Measurements from ENCODE around the gene PABPN1. TPM values are rescaled to one million over a fixed set of nuclear protein-coding genes. Genes with fewer than 3 reads are reported as not detected.

The PABPN1 gene
- total RNA-seq, 3 donors from 2014 or later, result 157 to 185 (median 157) TPM

DNA sequence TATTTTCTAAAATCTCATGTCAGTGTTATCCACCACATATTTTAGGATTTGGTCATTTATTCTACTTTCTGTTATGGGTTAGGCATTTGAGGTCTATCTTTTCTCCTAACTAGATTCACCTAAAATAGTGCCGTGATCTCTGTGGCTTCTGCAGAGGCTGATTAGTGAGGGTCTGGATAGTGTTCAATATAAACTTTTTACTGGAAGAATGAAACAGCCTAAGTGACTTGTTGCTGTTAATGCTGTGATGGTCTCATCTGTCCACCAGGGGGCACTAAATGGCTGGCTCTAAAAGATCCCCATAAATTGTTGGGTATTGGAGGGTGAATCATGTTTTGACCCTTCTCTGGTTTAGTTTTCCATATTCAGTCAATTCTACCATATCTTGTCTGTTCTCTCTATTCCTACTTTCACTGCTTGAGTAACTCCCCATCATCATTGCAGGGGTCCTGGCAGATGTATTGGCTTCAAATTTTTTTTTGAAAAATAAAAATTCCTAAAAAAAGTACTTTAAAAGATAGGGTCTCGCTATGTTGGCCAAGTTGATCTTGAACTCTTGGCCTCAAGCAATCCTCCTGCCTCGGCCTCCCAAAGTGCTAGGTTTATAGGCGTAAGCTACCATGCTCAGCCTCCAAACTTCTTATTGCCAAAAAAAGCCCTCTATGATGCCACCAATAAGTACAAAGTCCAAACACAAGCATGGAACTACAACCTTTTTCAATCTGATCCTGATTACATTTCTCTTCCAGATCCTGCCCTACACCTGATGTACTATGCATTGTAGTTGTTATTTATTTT, 6.9 kb downstream of the PABPN1 start:
- DNase-seq, result peak in 1 of 3 donors; percentile 80
- no peaks in the 10 kb centered on the region for H3K9me3 ChIP-seq
- intact Hi-C loops (cut with DNase I, micrococcal nuclease), result loop anchor here (5.0 to 10.0 kb wide), 2 partner anchors 49 to 137 kb away; partner anchors contain the start of genes CMTM5 (in 1 of the 2) and NGDN (in 1 of the 2)

DNA sequence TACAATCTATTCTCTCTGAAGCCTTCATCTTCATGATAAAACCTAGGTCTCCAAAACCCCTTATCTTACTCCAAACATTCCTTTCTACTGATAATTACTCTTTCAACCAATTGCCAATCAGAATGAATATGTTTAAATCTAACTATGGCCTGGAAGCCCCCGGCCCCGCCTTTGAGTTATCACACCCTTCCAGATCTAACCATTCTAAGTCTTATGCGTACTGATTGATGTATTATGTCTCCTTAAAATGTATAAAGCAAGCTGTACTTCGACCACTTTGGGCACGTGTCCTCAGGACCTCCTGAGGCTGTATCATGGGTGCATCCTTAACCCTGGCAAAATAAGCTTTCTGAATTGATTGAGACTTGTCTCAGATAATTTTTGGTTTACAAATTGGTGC, 14.4 kb downstream of the PABPN1 start:
- intact Hi-C loops (cut with DNase I, micrococcal nuclease), result no loop called here
- no peaks in the 10 kb centered on the region for H3K36me3 ChIP-seq (ENCODE audit: low read depth)
- no peak overlapping the region for H3K4me3 ChIP-seq
- H3K4me1 ChIP-seq (ENCODE audit: low read depth), result no peaks in the 10 kb centered on the region
- TF ChIP-seq, protein P1, sequence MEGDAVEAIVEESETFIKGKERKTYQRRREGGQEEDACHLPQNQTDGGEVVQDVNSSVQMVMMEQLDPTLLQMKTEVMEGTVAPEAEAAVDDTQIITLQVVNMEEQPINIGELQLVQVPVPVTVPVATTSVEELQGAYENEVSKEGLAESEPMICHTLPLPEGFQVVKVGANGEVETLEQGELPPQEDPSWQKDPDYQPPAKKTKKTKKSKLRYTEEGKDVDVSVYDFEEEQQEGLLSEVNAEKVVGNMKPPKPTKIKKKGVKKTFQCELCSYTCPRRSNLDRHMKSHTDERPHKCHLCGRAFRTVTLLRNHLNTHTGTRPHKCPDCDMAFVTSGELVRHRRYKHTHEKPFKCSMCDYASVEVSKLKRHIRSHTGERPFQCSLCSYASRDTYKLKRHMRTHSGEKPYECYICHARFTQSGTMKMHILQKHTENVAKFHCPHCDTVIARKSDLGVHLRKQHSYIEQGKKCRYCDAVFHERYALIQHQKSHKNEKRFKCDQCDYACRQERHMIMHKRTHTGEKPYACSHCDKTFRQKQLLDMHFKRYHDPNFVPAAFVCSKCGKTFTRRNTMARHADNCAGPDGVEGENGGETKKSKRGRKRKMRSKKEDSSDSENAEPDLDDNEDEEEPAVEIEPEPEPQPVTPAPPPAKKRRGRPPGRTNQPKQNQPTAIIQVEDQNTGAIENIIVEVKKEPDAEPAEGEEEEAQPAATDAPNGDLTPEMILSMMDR (IDR thresholded peaks at IDR 0.05), result no peak
- ATAC-seq (no peak), DNase-seq (no peak)
- H3K9me3 ChIP-seq, result peaks cover 10% of the 10 kb centered on the region

More for the DNA sequence above, 6.9 kb downstream of the PABPN1 start:
- no peaks in the 10 kb centered on the region for H3K36me3 ChIP-seq (ENCODE audit: low read depth)
- no peak overlapping the region for H3K4me3 ChIP-seq
- peaks cover 4% of the 10 kb centered on the region for H3K4me1 ChIP-seq (ENCODE audit: low read depth)
- ATAC-seq, result peak; percentile 89
- TF ChIP-seq, protein P1 (IDR thresholded peaks at IDR 0.05), result peak; percentile 61

DNA sequence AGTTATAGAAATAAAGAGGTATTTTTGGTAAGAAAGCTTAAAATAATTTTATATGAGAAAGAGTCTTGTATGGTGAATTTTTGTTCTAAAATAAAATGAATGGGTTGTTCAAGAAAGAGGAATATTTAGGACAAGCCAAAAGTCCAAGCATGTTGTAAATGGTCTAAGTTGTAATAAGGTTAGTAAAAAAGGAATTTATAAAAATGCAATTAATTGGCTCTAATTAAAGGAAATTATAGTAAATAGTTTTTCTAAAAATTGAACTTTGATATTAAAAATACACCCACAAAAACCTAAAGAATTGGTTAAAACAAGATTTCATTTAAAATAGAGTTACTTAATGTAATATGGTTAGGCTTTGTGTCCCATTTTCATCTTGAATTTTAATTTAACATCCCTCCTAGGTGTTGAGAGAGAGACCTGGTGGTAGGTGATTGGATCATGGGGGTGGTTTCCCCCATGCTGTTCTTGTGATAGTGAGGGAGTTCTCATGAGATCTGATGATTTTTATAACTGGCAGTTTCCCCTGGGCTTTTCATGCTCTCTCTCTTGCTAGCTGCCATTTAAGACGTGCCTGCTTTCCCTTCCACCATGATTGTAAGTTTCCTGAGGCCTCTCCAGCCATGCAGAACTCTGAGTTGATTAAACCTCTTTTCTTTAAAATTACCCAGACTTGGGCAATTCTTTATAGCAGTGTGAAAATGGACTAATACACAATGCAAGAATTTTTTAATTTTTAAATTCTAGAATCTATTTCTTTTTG, 18.4 kb downstream of the PABPN1 start:
- Histone ChIP-seq H3K4me1 (ENCODE audit: low read depth) (no peaks in the 10 kb centered on the region), H3K4me3 (no peak overlapping the region), H3K9me3 (peaks cover 10% of the 10 kb centered on the region), H3K36me3 (ENCODE audit: low read depth) (no peaks in the 10 kb centered on the region)
- ATAC-seq, result no peak
- TF ChIP-seq, protein P1 (IDR thresholded peaks at IDR 0.05), result no peak
- intact Hi-C loops (cut with DNase I, micrococcal nuclease), result no loop called here
- DNase-seq, result no peak

DNA sequence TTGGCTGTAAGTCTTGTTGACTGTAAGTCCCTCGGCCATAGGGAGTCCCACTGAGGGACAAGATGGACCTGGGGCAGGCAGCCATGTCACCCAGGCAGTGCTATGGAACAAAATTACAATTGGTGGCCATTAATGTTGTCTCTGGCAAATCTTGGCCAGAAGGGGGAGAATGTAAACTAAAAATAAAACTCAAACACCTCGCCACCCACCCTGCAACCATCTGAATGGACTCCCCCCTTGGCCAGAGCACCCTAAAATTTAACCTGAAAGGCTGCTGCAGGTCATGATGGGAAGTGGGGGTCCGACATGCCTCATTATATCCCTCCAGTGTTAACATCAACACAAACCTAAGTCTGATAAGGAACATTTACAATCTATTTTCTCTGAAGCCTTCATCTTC, 23.2 kb downstream of the PABPN1 start:
- Histone ChIP-seq H3K4me3 (no peak overlapping the region), H3K36me3 (ENCODE audit: low read depth) (no peaks in the 10 kb centered on the region), H3K4me1 (ENCODE audit: low read depth) (no peaks in the 10 kb centered on the region), H3K9me3 (peaks cover 7% of the 10 kb centered on the region)
- DNase-seq (no peak), ATAC-seq (no peak)
- TF ChIP-seq, protein P1 (IDR thresholded peaks at IDR 0.05), result no peak
- intact Hi-C loops (cut with DNase I, micrococcal nuclease), result no loop called here

DNA sequence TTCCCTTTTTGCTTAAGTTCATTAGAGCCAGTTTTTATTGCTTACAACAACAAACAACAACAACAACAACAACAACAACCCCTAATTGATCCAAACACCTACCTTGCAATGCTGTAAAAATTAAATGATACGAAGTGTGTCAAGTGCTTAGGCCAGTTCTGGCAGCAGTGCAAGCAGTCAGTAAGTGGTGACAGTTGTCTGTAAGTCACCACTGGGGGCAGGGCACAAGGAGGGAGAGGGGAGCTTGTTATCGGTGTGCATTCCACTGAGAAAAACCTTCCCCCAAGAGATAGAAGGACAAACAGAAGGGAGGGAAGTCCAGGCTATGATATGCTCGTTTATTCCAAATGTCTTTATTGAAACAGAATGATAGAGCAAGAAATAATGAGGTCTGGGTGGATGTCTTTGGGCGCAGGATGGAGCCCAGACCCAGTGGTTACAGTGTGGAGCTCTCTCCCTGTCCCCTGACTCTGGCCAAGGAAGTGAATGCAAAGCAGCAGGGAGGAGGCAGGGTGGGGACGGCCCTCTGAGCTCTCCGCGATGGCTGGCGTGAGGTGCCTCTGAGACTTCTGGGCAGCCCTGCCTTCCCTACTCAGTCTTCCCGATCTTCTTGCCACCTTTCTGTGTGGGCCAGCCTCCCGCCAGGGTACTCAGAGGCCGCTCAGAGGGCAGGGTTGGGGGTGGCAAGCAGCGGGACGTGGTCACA, 24.9 kb downstream of the PABPN1 start:
- Histone ChIP-seq H3K9me3 (no peaks in the 10 kb centered on the region), H3K36me3 (ENCODE audit: low read depth) (no peaks in the 10 kb centered on the region), H3K4me3 (no peak overlapping the region), H3K4me1 (ENCODE audit: low read depth) (no peaks in the 10 kb centered on the region)
- TF ChIP-seq, protein P1 (IDR thresholded peaks at IDR 0.05), result no peak
- ATAC-seq, result no peak
- intact Hi-C loops (cut with DNase I, micrococcal nuclease), result no loop called here
- no peak for DNase-seq

Data from mucosa of descending colon (tissue), 3 donors.